CD4-positive, alpha-beta T cell treated with Interleukin-4 for 1 hour (primary cell): Measurements from ENCODE around the gene PPP1R37.

Source experiments
- DNase-seq, 2 donors: peaks; one replicate each; pipeline ENCODE4 v3.0.0-alpha.2; 2020 to 2022

The PPP1R37 gene

GRCh38 chr19:45092747-45093678 lies at the start of gene PPP1R37:
Gene PPP1R37 (plus strand): TSS chr19:45093179. CDS start chr19:45093326, 147 bp downstream.
- peak; percentile 95 to 96 for DNase-seq

GRCh38 chr19:45045671-45046353 lies 47.2 kb upstream of the PPP1R37 start:
- DNase-seq, result no peak

GRCh38 chr19:45046355-45046754 lies 46.6 kb upstream of the PPP1R37 start:
- no peak for DNase-seq

GRCh38 chr19:45047188-45047797 lies 45.7 kb upstream of the PPP1R37 start:
- DNase-seq, result no peak

- no peak for DNase-seq
Observed at GRCh38 chr19:45049073-45049736, 43.8 kb upstream of the PPP1R37 start.

- DNase-seq, result no peak
Observed at GRCh38 chr19:45050036-45050435, 42.9 kb upstream of the PPP1R37 start.

- DNase-seq, result peak in 1 of 2 donors; percentile 63
Observed at GRCh38 chr19:45051929-45052579, 40.9 kb upstream of the PPP1R37 start.

GRCh38 chr19:45056831-45057230 lies 36.1 kb upstream of the PPP1R37 start:
- no peak for DNase-seq

- DNase-seq, result no peak
Observed at GRCh38 chr19:45057444-45057843, 35.5 kb upstream of the PPP1R37 start.

- DNase-seq, result no peak
Observed at GRCh38 chr19:45058622-45059159, 34.3 kb upstream of the PPP1R37 start.

GRCh38 chr19:45059258-45059965 lies 33.6 kb upstream of the PPP1R37 start:
- peak; percentile 84 to 86 for DNase-seq

GRCh38 chr19:45061965-45062364 lies 31.0 kb upstream of the PPP1R37 start:
- no peak for DNase-seq

- no peak for DNase-seq
Observed at GRCh38 chr19:45063851-45064801, 28.9 kb upstream of the PPP1R37 start.

- DNase-seq, result no peak
Observed at GRCh38 chr19:45066921-45067661, 25.9 kb upstream of the PPP1R37 start.

GRCh38 chr19:45068041-45068440 lies 24.9 kb upstream of the PPP1R37 start:
- no peak for DNase-seq

- DNase-seq, result no peak
Observed at GRCh38 chr19:45069056-45069455, 23.9 kb upstream of the PPP1R37 start.

- DNase-seq, result no peak
Observed at GRCh38 chr19:45070214-45070613, 22.8 kb upstream of the PPP1R37 start.

- no peak for DNase-seq
Observed at GRCh38 chr19:45070861-45071544, 22.0 kb upstream of the PPP1R37 start.

GRCh38 chr19:45071545-45071938 lies 21.4 kb upstream of the PPP1R37 start:
- DNase-seq, result no peak
